GM18517 (cell line): ENCODE results near the gene FRMD1.

ENCODE experiments used
- ATAC-seq: cut with Tn5 transposase; IDR thresholded peaks from one replicate; pipeline ENCODE4 v1.9.1; 2021; ENCODE audit warnings: mild to moderate bottlenecking, moderate library complexity; ENCODE audit not compliant: unreplicated experiment

FRMD1 gene

DNA sequence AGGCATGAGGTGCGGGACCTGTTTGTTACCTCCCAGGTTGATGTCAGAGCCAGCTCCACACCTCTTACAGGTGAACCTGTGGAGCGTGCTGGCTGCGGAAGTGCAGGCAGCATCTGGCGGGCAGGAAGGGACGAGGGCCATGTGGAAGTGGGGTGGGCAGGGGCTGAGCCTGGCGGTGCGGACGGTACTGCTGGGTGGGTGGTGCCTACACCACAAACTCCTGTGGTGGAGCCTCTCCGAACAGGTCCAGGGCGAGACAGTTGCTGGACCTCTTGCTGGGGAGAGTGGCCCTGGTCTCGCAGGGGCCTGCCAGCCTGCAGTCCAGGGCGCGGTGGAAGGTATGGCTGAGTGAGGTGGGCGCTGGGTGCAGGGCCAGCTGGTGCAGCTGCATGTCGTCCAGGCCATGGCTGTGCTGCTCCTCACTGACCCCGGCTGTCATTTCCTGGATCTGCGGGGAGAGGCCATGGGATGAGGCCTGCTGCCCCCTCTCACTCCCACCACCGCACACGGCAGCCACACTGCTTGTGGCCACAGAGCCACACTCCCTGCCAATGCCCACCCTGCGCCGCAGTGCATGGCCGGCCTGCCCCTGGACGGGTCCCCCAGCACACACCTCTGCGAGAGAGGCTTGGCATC, 22.0 kb downstream of the FRMD1 start:
- ATAC-seq = no peak

DNA sequence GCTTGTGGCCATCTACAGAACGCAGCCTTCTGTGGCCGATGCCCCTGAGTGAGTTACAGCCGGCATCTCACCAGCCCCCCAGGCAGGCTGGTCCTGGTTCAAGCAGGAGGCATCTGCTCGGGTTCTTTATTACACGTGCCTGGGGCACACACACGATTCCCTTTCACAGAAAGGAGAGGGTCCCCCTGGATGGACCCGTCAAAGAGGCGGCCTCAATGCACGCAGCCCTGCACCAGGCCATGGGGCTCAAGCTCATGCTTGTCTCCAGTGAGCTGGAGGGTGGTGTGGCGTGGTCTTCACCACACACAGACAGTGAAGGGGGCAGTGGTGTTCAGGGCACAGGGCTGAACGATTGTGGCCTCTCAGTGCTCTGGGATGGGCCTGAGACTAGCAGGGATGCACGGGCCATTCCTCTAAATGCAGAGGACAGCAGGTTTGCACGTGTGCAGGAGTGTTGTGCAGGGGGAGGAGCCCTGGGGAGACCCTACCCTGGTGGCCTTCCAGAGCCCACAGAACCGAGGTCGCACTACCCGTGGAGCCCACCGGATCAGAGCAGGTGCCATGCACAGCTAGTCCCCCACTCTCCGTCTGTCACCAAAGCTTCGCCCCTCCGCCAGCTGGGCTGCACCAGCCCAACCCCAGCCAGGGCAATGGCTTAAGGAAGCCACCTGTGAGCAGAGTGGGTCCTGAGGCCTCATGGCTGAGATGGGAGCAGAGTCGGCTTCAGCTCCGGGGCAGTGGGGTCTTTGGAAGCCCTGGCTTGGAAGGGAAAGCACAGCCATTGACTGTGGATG, 23.1 kb downstream of the FRMD1 start:
- no peak for ATAC-seq

DNA sequence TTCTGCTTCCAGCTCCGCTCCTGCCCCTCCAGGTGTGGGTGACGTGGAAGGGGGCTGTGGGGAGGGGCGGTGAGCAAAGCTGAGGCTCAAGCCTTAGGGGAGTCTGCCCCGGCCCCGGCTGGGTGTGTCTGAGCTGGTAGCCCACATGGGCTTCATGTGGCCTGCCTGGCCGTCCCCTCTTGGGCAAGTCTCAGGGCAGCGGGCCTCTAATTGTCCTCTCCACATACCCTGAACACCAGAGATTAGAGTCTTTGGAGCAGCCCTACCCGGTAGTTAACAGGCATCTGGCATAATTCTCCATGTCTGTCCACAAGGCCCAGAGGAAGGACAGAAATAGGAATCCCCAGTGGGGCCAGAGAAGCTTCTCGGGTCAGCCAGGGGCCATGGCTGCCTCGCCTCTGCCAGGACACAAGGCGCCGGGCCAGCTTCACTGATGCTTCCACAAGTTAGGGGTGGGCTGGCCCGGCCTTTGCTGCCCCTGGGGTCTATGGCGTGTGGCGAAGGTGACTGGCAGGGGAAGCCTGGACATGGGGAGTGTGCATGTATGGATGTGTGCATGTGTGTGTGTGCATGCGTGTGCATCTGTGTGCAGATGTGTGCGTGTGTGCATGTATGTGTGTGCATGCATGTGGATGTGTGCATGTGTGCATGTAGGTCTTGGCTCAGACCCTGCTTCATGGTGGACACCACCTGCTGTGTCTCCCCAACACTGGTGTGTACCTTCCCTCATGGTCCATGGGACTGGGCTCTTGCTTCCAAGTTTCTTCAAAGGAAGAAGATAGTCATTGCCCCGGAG, 24.0 kb downstream of the FRMD1 start:
- no peak for ATAC-seq

DNA sequence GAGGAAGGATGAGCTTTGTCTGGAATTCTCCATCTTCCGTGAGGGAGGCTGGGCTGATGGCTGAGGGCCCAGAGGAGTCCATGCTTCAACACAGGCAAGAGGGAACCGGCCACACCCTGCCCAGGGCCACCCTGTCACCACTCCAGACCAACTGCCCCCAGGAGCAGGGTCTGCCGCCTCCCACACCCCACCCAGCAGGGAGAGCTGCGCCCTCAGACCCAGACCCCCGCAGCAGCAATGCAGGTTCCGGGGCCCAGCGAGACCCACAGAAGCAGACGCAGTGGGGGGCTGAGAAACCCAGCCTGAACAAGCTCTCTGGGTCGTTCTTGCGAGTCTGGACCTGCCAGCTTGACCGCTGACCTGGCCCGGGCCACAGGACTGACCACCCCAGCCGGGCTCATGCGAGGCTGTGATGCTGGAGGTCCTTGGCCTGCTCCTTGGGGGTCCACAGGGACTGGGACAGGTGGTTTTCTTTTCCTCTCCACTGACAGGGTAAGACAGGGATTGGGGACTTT, 25.0 kb downstream of the FRMD1 start:
- ATAC-seq = no peak

DNA sequence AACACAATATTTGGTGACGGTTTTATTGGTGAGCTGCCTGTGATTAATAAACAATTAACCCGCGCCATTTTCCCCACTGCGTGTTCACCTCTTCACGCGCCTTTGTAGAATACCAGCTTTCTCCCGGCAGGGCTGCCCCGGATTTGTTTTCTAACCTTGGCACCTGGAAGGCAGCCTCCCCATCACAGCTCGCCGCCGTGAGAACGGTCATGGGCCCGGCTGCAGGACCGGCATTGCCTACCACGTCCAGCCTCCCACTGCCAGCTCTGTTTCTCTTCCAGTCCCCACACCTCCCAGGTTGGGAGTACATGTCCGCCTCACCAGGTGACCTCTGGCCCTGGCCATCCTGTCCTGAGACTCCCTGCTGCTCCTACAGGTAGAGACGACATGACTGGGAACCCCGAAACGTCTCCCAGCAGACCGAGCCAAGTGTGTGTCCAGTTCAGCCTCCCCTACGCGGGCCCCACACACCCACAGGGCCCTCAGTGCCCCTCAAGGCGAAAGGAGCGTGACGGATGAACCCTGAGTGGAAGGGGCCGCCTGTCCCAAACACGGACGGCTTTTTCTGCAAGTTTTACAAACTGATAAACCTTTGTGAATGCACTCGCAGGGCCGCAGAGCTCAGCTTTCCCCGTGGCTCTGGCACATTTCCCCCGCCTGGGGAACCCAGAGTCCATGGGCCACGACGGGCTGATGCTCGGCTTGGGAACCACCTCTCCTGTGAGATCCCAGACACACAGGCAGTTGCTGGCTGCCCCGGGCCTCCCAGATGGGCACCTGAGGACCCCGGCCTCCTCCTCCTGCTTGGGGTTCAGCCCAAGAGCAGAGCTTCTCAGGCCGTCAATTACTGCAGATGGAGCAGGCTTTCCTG, 25.7 kb downstream of the FRMD1 start:
- ATAC-seq = no peak

DNA sequence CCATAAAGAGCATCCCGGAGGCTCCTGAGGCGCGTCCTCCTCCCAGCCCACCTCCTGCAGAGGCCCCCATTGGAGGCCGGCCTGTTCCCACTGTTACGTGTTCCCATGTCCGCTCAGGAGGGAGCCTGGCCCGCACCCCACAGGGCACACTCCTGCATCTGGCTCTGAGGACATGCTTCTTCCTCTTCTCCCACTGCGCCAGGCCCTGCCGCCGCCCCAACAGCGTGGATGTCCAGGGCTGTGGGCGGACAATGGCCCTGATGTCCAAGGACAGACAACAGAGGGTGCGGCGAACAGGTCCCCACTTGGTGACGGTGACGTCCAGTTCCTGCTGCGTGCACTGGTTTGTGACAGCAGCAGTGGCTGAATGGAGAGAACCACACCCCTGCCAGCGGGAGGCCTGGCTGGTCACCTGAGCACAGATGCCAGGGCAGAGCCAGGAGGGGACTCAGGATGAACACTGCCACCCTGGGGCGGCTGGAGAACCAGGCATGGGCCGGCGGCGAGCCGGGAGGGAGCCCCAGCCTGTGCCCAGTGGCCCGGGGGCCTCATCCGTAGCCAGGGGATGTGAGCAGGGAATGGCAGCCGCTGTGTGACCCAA, 26.6 kb downstream of the FRMD1 start:
- no peak for ATAC-seq

DNA sequence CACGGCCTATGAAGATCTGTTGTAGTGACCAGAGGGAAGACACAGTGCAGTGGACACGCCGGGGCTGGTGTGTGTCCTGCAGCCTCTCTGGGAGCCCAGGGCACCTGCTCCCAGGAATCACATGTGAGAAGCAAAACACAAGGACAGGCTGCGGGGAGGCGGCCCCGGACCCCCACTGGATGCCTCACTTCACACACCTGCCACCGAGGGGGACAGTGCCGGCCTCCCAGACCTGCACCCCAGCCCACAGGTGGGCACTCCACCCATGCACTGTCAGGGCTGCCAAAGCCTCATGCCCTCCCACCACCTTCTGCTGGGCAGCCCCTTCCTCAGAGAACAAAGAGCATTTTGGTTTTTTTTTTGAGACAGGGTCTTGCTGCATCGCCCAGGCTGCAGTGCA, 27.4 kb downstream of the FRMD1 start:
- ATAC-seq = no peak

DNA sequence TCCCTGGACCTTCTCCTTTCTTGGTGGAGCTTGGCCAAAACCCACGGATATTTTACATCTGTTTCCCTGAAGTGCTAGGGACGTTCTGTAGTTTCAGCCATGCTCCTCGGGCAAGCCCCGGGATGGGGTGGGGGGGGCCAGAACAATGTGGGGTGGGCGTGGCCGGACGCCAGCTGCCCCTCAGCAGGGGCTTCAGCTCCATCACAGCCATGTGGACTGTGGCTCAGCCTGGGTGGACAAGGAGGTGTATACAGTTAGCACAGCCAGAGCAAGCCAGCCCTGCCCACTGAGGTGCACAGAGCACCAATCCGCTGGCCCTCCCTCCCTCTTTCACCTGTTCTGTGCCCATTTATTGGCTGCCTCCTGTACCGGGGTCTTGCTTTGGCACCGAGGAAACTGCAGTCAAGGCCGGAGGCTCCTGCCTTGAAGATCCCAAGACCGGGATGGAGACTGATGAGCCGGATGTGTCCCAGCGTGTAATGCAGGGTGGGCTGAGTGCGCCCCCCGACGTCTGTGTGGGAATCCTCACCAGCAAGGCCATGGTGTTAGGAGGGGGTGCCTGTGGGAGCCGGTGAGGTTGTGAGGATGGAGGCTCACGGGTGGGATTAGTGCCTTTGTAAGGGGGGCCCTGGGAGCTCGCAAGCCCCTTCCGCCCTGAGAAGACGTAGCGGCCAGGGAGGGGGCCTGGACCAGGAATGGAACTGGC, 28.0 kb downstream of the FRMD1 start:
- no peak for ATAC-seq

DNA sequence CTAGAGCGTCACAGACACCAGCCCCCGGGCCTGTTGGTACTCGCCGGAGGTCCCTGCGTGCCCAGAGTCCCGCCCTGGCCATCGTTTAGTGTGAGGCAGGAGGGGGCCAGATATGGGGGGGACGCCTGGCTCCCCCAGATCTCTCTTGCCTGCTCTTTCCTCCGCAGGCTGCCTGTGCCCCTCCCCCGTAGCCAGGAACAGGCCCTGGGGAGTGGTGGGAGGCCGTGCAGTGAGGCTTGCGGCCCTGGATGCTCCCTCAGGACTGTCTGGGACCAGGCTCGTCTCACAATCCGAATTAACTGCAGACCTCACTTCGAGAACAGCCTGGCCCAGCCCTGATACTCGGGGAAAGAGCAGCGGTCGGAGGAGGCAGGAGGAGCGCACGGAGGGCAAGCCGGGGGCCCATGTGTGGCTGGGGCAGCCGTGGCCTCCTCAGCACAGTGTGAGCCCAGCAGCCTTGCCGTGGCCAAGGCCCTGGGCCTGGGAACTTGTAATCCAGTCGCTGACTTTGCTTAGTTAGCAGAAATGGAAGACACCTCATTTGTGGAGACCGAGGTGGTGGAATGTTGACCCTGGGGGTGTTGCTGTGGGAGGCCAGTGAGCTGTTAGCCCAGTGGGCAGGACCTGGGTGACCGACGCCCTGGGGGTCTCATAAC, 28.7 kb downstream of the FRMD1 start:
- ATAC-seq = no peak

DNA sequence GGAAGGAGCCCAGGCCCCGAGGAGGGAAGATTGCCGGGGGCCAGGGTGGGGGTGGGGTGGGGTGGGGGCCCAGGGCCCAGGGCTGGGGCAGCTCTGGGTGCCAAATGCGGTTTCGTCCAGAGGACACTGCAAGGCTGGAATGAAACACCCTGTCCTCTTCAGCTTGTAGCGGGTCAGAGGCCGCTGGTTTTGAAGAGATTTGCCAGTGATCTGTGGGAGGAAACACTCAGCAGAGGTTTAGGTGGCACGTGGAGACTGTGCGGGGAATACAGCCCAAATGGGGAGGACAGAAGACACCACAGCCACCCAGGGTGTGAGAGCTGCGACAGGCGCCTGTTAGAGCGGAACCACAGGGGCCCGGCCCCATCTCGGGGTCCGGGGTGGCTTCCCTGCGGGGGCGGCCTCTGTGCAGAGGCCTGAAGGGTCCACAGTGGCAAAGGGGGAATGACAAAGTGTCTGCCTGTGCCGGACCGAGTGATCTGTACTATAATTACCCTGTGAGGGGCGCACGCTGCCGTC, 29.2 kb downstream of the FRMD1 start:
- no peak for ATAC-seq

DNA sequence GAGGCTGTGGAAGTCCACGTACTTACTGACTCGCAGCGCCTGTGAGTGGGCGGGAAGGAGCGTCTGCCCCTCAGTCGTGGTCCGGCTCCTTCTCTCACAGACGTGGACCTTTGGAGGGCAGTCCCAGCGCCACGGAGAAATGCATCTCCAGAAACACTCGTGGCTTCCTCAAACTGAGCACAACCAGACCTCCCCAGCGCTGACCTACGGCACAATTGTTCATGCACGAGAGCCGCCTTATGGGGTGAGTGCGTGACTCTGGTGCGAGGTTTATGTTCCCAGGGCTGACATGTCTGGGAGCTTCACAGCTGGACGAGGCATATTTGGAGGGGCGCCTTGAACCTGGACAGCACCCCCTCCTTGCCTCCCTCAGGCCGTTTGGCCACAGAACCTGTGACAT, 29.7 kb downstream of the FRMD1 start:
- no peak for ATAC-seq

DNA sequence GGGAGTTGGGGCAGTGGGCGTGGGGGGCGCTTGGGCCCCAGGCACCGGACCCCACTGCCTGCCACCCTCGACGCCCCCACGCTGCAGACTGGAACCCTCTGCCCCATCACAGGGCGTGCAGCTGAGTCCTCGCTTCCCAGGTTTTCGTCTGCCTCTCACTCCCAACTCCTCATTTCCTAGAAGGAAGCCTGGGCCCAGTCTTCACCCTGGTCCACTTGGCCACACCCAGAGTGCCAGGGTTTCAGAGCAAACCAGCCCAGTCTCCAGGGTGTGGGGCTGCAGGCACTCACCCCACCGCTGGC, 30.3 kb downstream of the FRMD1 start:
- ATAC-seq = no peak

DNA sequence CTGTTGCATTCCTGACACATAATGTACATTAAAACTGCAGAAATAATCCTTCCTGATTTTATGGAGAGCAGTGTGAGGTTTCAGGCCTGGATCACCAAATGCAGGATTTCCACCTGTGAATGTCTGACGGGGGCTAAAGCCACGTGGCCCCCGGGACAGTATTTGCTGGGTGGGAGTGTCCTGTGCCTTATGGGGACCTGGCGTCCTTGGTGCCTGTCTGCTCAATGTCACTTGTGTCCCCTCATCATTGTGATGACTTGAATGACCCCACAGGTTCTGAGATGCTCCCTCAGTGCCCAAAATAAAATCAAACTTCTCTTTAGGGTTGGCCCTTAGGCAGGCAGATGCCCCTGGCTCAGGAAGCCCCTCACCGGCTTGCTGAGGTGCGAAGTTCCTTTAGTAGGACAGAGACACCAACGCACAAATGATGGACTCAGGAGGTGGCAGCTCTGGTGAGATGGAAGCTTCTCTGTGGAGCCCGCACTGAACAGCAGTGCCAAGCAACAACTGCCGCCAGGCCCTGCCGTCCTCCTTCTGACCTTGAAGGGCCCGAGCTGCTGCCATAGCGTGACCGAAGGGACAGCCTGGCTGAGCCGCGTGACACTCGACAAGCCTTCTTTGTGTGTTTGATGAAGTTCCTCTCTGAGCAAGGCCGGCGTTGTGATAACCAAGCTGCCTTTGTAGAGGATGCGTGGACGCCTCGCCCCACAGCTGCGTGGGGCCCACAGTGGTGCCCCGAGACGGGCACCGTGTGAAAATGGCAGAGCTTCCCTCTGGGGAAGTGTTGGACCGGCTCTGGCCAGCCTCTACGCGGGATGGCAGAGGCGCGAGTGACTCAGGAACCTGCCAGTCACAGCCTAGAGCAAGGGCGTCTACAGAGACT, 30.9 kb downstream of the FRMD1 start:
- ATAC-seq = no peak

DNA sequence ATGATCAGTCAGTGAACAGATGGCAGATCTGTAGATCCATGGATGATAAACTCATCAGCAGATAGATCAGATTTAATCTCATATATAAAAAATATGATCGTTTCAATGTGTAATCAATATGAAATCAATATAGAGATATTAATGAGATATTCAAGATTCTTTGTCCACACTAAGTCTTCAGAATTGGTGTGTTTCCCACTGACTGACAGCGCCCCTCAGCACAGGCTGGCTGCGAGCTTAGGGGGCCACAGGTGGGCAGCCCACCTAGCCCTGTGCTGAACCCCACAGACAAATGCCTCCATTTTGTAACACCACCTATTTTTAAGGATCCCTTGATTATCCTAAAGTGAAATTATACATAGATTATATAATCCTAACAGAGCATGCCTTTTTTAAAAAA, 32.3 kb downstream of the FRMD1 start:
- ATAC-seq = no peak

DNA sequence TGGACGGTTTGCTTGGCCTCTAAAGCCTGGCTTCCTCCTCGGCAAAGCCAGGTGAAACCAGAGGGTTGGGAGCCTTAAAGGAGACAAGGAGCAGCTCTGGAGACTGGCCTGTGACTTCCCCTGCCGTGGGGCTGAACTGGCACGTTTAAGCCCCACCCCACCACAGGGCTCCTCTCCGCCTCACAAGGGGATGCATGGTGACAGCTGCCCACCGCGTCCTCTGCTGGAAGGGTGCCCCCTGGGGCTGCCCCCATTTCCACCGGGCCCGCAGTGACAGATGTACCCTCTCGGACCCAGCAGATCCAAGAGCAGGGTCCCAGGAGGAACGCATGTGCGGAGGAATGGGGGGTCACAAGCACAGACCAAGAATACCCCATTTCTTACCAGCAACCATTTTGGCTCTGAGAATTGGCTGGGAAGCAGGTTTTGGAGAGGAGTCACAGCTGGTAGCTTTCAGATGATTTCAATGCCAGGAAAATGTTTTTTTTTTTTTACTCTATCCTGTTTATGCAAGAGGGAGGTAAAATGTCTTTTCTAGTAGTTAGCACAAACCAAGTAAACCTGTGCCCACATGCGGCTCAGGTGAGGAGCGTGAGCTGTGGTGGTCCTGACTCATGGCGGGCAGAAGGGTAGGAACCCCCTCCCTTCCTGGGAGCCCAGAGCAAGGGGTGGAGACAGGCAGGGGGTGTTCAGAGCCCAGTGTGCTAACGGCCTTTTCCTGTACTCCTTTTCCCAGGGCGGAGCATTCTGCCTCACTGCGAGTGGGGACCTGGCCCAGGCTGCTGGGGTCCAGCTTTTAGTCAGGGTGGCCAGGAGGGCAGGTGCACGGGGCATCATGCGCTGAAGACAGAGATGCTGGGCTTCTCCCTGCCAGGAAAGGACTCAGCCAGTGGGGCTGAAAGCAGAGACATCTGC, 33.0 kb downstream of the FRMD1 start:
- no peak for ATAC-seq

DNA sequence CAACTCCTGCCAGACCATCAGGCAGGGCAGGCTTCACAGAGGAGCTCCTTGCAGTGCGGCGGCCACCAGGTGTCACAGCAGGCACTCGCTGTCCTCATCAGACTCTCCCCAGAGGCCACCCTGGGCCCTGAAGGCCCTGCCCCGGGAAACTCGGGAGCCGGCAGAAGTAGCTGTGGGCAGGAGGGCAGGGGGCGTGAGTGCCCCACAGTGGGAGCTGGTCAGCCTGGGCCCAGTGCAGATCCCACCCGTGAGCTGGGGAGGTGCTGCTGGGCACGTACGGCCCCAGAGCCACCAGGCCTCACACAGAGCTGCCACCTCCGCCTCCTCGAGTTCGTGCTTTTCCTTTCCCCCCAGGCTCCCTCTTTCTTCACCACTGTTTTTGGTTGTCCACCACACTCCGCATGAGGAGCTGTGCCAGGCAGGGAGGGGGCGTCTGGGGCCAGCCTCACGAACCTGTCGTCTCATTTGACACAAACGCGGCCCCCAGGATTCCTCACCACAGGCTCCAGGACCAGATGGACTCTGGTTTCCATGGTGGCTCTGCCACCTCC, 33.8 kb downstream of the FRMD1 start:
- no peak for ATAC-seq
